Stimulated activated naive B cell treated with anti-CD40 and anti-IgM and Interleukin-4, amounts not matched to agents 10 μg/mL and 1 μg/mL and 100 μg/mL, for 72 hours (primary cell): ENCODE measurements around the gene ABLIM3.

ENCODE experiments used
- ATAC-seq, 2 donors: fragments of 150-1000 bp; cut with Tn5 transposase; replicated peaks; 2 replicates each; pipeline ENCODE4 v1.10.0; 2021; ENCODE audit warnings: moderate library complexity in 1 of 2
- DNase-seq: peaks from one replicate; pipeline ENCODE4 v3.0.0; 2021
- H3K27ac Mint-ChIP-seq: one replicate; pipeline ENCODE4 v1.8.0; 2022; ENCODE audit warnings: mild to moderate bottlenecking, mixed read lengths
- H3K27me3 Mint-ChIP-seq, 2 donors: one replicate each; pipeline ENCODE4 v1.8.0; 2022; ENCODE audit warnings: mixed read lengths in 2 of 2
- H3K36me3 Mint-ChIP-seq, 2 donors: one replicate each; pipeline ENCODE4 v1.8.0; 2022; ENCODE audit warnings: mixed read lengths in 2 of 2, mild to moderate bottlenecking in 1 of 2
- H3K4me1 Mint-ChIP-seq, 2 donors: one replicate each; pipeline ENCODE4 v1.8.0; 2022; ENCODE audit warnings: mixed read lengths in 2 of 2, mild to moderate bottlenecking in 1 of 2
- H3K4me3 Mint-ChIP-seq, 2 donors: one replicate each; pipeline ENCODE4 v1.8.0; 2022; ENCODE audit warnings: mild to moderate bottlenecking in 2 of 2, mixed read lengths in 2 of 2, moderate library complexity in 1 of 2
- H3K9me3 Mint-ChIP-seq, 2 donors: one replicate each; pipeline ENCODE4 v1.8.0; 2022; ENCODE audit warnings: mixed read lengths in 2 of 2, mild to moderate bottlenecking in 1 of 2

ABLIM3 gene

GRCh38 chr5:149282027-149282965 lies 141.0 kb downstream of the ABLIM3 start:
- Mint-ChIP-seq H3K27ac (no peak overlapping the region), H3K27me3 (peaks cover 26 to 29% of the 10 kb centered on the region in 2 donors), H3K4me3 (no peak overlapping the region), H3K9me3 (peaks cover 0 to 2% of the 10 kb centered on the region in 2 donors), H3K4me1 (no peaks in the 10 kb centered on the region), H3K36me3 (no peaks in the 10 kb centered on the region)
- no peak for ATAC-seq
- DNase-seq: no peak

GRCh38 chr5:149282966-149283332 lies 141.7 kb downstream of the ABLIM3 start:
- no peak for DNase-seq
- no peak overlapping the region for H3K27ac Mint-ChIP-seq

GRCh38 chr5:149283626-149284480 lies 142.6 kb downstream of the ABLIM3 start:
- no peak for ATAC-seq

More at GRCh38 chr5:149282966-149283332, 141.7 kb downstream of the ABLIM3 start:
- Mint-ChIP-seq H3K9me3 (peaks cover 0 to 2% of the 10 kb centered on the region in 2 donors), H3K36me3 (no peaks in the 10 kb centered on the region), H3K4me1 (no peaks in the 10 kb centered on the region), H3K27me3 (peaks cover 22 to 25% of the 10 kb centered on the region in 2 donors), H3K4me3 (no peak overlapping the region)
- ATAC-seq: no peak

GRCh38 chr5:149284501-149284900 lies 143.2 kb downstream of the ABLIM3 start:
- DNase-seq (no peak), ATAC-seq (no peak)
- Mint-ChIP-seq H3K4me1 (peaks cover 0 to 1% of the 10 kb centered on the region in 2 donors), H3K27me3 (peaks cover 22 to 24% of the 10 kb centered on the region in 2 donors), H3K9me3 (no peaks in the 10 kb centered on the region), H3K4me3 (no peak overlapping the region), H3K27ac (no peak overlapping the region), H3K36me3 (no peaks in the 10 kb centered on the region)

More at GRCh38 chr5:149283626-149284480, 142.6 kb downstream of the ABLIM3 start:
- Mint-ChIP-seq H3K4me3 (no peak overlapping the region), H3K4me1 (no peaks in the 10 kb centered on the region), H3K27ac (no peak overlapping the region), H3K9me3 (peaks cover 0 to under 1% of the 10 kb centered on the region in 2 donors), H3K36me3 (no peaks in the 10 kb centered on the region), H3K27me3 (peaks cover 17 to 19% of the 10 kb centered on the region in 2 donors)
- no peak for DNase-seq

- no peak for DNase-seq
- Mint-ChIP-seq H3K4me3 (no peak overlapping the region), H3K9me3 (no peaks in the 10 kb centered on the region), H3K4me1 (peaks cover 0 to 1% of the 10 kb centered on the region in 2 donors), H3K36me3 (no peaks in the 10 kb centered on the region), H3K27ac (no peak overlapping the region), H3K27me3 (peaks cover 23 to 24% of the 10 kb centered on the region in 2 donors)
- ATAC-seq: no peak
Observed at GRCh38 chr5:149285153-149285552, 143.9 kb downstream of the ABLIM3 start.

GRCh38 chr5:149288436-149288835 lies 147.1 kb downstream of the ABLIM3 start:
- Mint-ChIP-seq H3K4me1 (peaks cover 0 to 1% of the 10 kb centered on the region in 2 donors), H3K9me3 (no peaks in the 10 kb centered on the region), H3K4me3 (no peak overlapping the region), H3K27ac (no peak overlapping the region), H3K27me3 (peaks cover 9 to 15% of the 10 kb centered on the region in 2 donors), H3K36me3 (no peaks in the 10 kb centered on the region)
- ATAC-seq: peak; percentile 39 to 45
- no peak for DNase-seq

GRCh38 chr5:149289301-149289700 lies 148.0 kb downstream of the ABLIM3 start:
- Mint-ChIP-seq H3K36me3 (no peaks in the 10 kb centered on the region), H3K27ac (no peak overlapping the region), H3K4me3 (no peak overlapping the region), H3K4me1 (peaks cover 0 to 1% of the 10 kb centered on the region in 2 donors), H3K27me3 (peaks cover 9 to 10% of the 10 kb centered on the region in 2 donors), H3K9me3 (no peaks in the 10 kb centered on the region)
- ATAC-seq (no peak), DNase-seq (no peak)

GRCh38 chr5:149294872-149295829 lies 153.9 kb downstream of the ABLIM3 start:
- Mint-ChIP-seq H3K27ac (peak overlapping the region; percentile 38), H3K4me3 (peak overlapping the region in 1 of 2 donors; percentile 32), H3K9me3 (no peaks in the 10 kb centered on the region), H3K4me1 (peaks cover 9 to 13% of the 10 kb centered on the region in 2 donors), H3K36me3 (no peaks in the 10 kb centered on the region), H3K27me3 (peaks cover 17 to 19% of the 10 kb centered on the region in 2 donors)
- ATAC-seq (peak in 1 of 2 donors; percentile 29), DNase-seq (no peak)

GRCh38 chr5:149297340-149298025 lies 156.2 kb downstream of the ABLIM3 start:
- ATAC-seq: no peak
- no peak overlapping the region for H3K27ac Mint-ChIP-seq
- H3K9me3 Mint-ChIP-seq: no peaks in the 10 kb centered on the region
- H3K36me3 Mint-ChIP-seq: no peaks in the 10 kb centered on the region
- H3K27me3 Mint-ChIP-seq: peaks cover 22 to 31% of the 10 kb centered on the region in 2 donors
- no peak overlapping the region for H3K4me3 Mint-ChIP-seq
- H3K4me1 Mint-ChIP-seq: peaks cover 11 to 13% of the 10 kb centered on the region in 2 donors
- no peak for DNase-seq

GRCh38 chr5:149298163-149298562 lies 156.9 kb downstream of the ABLIM3 start:
- Mint-ChIP-seq H3K27ac (no peak overlapping the region), H3K4me3 (no peak overlapping the region), H3K4me1 (peaks cover 13 to 14% of the 10 kb centered on the region in 2 donors), H3K9me3 (no peaks in the 10 kb centered on the region), H3K27me3 (peaks cover 22 to 31% of the 10 kb centered on the region in 2 donors), H3K36me3 (no peaks in the 10 kb centered on the region)
- DNase-seq (no peak), ATAC-seq (no peak)

GRCh38 chr5:149298842-149299404 lies 157.6 kb downstream of the ABLIM3 start:
- Mint-ChIP-seq H3K4me1 (peaks cover 13 to 14% of the 10 kb centered on the region in 2 donors), H3K27me3 (peaks cover 22 to 31% of the 10 kb centered on the region in 2 donors), H3K4me3 (no peak overlapping the region)

GRCh38 chr5:149299451-149300054 lies 158.3 kb downstream of the ABLIM3 start:
- Mint-ChIP-seq H3K4me1 (peaks cover 13 to 14% of the 10 kb centered on the region in 2 donors), H3K27ac (no peak overlapping the region), H3K9me3 (no peaks in the 10 kb centered on the region), H3K27me3 (peaks cover 22 to 31% of the 10 kb centered on the region in 2 donors), H3K36me3 (no peaks in the 10 kb centered on the region), H3K4me3 (no peak overlapping the region)
- DNase-seq (no peak), ATAC-seq (no peak)

More at GRCh38 chr5:149298842-149299404, 157.6 kb downstream of the ABLIM3 start:
- Mint-ChIP-seq H3K9me3 (no peaks in the 10 kb centered on the region), H3K36me3 (no peaks in the 10 kb centered on the region), H3K27ac (no peak overlapping the region)
- DNase-seq: no peak
- ATAC-seq: no peak
